Skin epidermis (tissue), 12 donors: ENCODE data around the gene SNAPIN.
"Not testable (repeated sequence)": the region's sequence is repeated elsewhere in the genome, so short reads cannot be mapped to it uniquely, and the experiment has no call there.

Experiments used
- H3K27ac ChIP-seq, 21 experiments: fragments of 200-600 bp; sonication (generic) in 11 of 21; one replicate each; pipeline ENCODE4 v1.5.0; 2020; ENCODE audit warnings: mild to moderate bottlenecking in 3 of 21, inconsistent platforms in 2 of 21, moderate library complexity in 2 of 21
- H3K4me3 ChIP-seq, 7 experiments: fragments of 200-600 bp; sonication (generic) in 2 of 7; one replicate each; pipeline ENCODE4 v1.5.0; 2020; ENCODE audit warnings: inconsistent platforms in 2 of 7, mild to moderate bottlenecking in 2 of 7, moderate library complexity in 1 of 7

SNAPIN gene

GRCh38 chr1:153640861-153641260 is 17.6 kb upstream of the SNAPIN start:
- no peak overlapping the region for H3K27ac ChIP-seq

GRCh38 chr1:153642161-153642560 is 16.3 kb upstream of the SNAPIN start:
- Histone ChIP-seq H3K4me3 (no peak overlapping the region), H3K27ac (no peak overlapping the region)

More at GRCh38 chr1:153640861-153641260, 17.6 kb upstream of the SNAPIN start:
- H3K4me3 ChIP-seq: no peak overlapping the region

- Histone ChIP-seq H3K4me3 (no peak overlapping the region), H3K27ac (no peak overlapping the region)
Observed at GRCh38 chr1:153643100-153643499, 15.4 kb upstream of the SNAPIN start.

- Histone ChIP-seq H3K27ac (no peak overlapping the region), H3K4me3 (no peak overlapping the region)
Observed at GRCh38 chr1:153643816-153644215, 14.7 kb upstream of the SNAPIN start.

- Histone ChIP-seq H3K4me3 (no peak overlapping the region), H3K27ac (peak overlapping the region in 7 of 21 experiments; percentile 3 to 72 (median 18))
Observed at GRCh38 chr1:153646672-153647345, 11.7 kb upstream of the SNAPIN start.

GRCh38 chr1:153647346-153647714 is 11.2 kb upstream of the SNAPIN start:
- H3K4me3 ChIP-seq: no peak overlapping the region
- H3K27ac ChIP-seq: peak overlapping the region in 7 of 21 experiments; percentile 3 to 72 (median 18)

- no peak overlapping the region for H3K4me3 ChIP-seq
Observed at GRCh38 chr1:153648000-153648643, 10.4 kb upstream of the SNAPIN start.

GRCh38 chr1:153649137-153649862 is 9.2 kb upstream of the SNAPIN start:
- Histone ChIP-seq H3K4me3 (no peak overlapping the region), H3K27ac (peak overlapping the region in 2 of 21 experiments; percentile 28 to 55)

More at GRCh38 chr1:153648000-153648643, 10.4 kb upstream of the SNAPIN start:
- peak overlapping the region in 1 of 21 experiments; percentile 72 for H3K27ac ChIP-seq

- peak overlapping the region in 1 of 21 experiments; percentile 55 for H3K27ac ChIP-seq
Observed at GRCh38 chr1:153649863-153650235, 8.7 kb upstream of the SNAPIN start.

GRCh38 chr1:153651771-153652170 is 6.7 kb upstream of the SNAPIN start:
- no peak overlapping the region for H3K27ac ChIP-seq

More at GRCh38 chr1:153649863-153650235, 8.7 kb upstream of the SNAPIN start:
- H3K4me3 ChIP-seq: no peak overlapping the region

GRCh38 chr1:153652805-153653500 is 5.5 kb upstream of the SNAPIN start:
- no peak overlapping the region for H3K4me3 ChIP-seq
- peak overlapping the region in 10 of 21 experiments; percentile 9 to 70 (median 39) for H3K27ac ChIP-seq

More at GRCh38 chr1:153651771-153652170, 6.7 kb upstream of the SNAPIN start:
- H3K4me3 ChIP-seq: no peak overlapping the region

- Histone ChIP-seq H3K27ac (no peak overlapping the region), H3K4me3 (no peak overlapping the region)
Observed at GRCh38 chr1:153655333-153655732, 3.2 kb upstream of the SNAPIN start.

- Histone ChIP-seq H3K4me3 (peak overlapping the region; percentile 52 to 91 (median 70)), H3K27ac (peak overlapping the region in 20 of 21 experiments; percentile 83 to 98 (median 92))
Observed at GRCh38 chr1:153659175-153659534, 652 bp downstream of the SNAPIN start.

- peak overlapping the region; percentile 52 to 91 (median 70) for H3K4me3 ChIP-seq
- H3K27ac ChIP-seq: peak overlapping the region in 14 of 21 experiments; percentile 88 to 98 (median 91)
Observed at GRCh38 chr1:153659656-153660055, 1.2 kb downstream of the SNAPIN start.

- Histone ChIP-seq H3K4me3 (no peak overlapping the region), H3K27ac (no peak overlapping the region)
Observed at GRCh38 chr1:153661111-153661708, 2.7 kb downstream of the SNAPIN start.

- Histone ChIP-seq H3K27ac (no peak overlapping the region), H3K4me3 (no peak overlapping the region)
Observed at GRCh38 chr1:153662269-153662668, 3.8 kb downstream of the SNAPIN start.

GRCh38 chr1:153663211-153663610 is 4.7 kb downstream of the SNAPIN start:
- Histone ChIP-seq H3K27ac (no peak overlapping the region), H3K4me3 (no peak overlapping the region)

GRCh38 chr1:153667439-153667838 is 8.9 kb downstream of the SNAPIN start:
- Histone ChIP-seq H3K4me3 (no peak overlapping the region), H3K27ac (no peak overlapping the region)

- H3K4me3 ChIP-seq, H3K27ac ChIP-seq: not testable (repeated sequence)
Observed at GRCh38 chr1:153668672-153669071, 10.2 kb downstream of the SNAPIN start.
